HL-60/S4 treated with phorbol 12-myristate 13-acetate at 8.2 ng/mL for 4 days and 3 days (cell line): Measurements from ENCODE around the gene CD151.

Experiments
- in situ Hi-C: fragments of 300-500 bp; cut with MboI; formaldehyde crosslinking; loops from 2 replicates; pipeline ENCODE4 v1.15.0; 2022; ENCODE audit warnings: low sequenced_read_pairs

CD151 gene

GRCh38 chr11:855330-855674 is 22.6 kb downstream of the CD151 start:
- in situ Hi-C loops, result no loop called here

- in situ Hi-C loops, result no loop called here
These were observed 23.0 kb downstream of the CD151 start for GRCh38 chr11:855796-856195.

- in situ Hi-C loops, result no loop called here
These were observed 23.6 kb downstream of the CD151 start for GRCh38 chr11:856397-856796.

GRCh38 chr11:858053-858761 is 25.5 kb downstream of the CD151 start:
- in situ Hi-C loops, result no loop called here

GRCh38 chr11:858762-859339 is 26.1 kb downstream of the CD151 start:
- in situ Hi-C loops, result no loop called here

GRCh38 chr11:859394-860131 is 26.8 kb downstream of the CD151 start:
- in situ Hi-C loops, result no loop called here

GRCh38 chr11:860234-861104 is 27.7 kb downstream of the CD151 start:
- in situ Hi-C loops, result no loop called here

GRCh38 chr11:861105-861479 is 28.3 kb downstream of the CD151 start:
- in situ Hi-C loops, result no loop called here

GRCh38 chr11:862081-862661 is 29.4 kb downstream of the CD151 start:
- in situ Hi-C loops, result no loop called here

- in situ Hi-C loops, result no loop called here
These were observed 29.9 kb downstream of the CD151 start for GRCh38 chr11:862696-863022.

GRCh38 chr11:863023-863909 is 30.5 kb downstream of the CD151 start:
- in situ Hi-C loops, result no loop called here

GRCh38 chr11:863910-864827 is 31.4 kb downstream of the CD151 start:
- in situ Hi-C loops, result no loop called here

- in situ Hi-C loops, result no loop called here
These were observed 32.1 kb downstream of the CD151 start for GRCh38 chr11:864898-865297.

- in situ Hi-C loops, result no loop called here
These were observed 33.0 kb downstream of the CD151 start for GRCh38 chr11:865462-866430.

- in situ Hi-C loops, result no loop called here
These were observed 33.7 kb downstream of the CD151 start for GRCh38 chr11:866481-866880.

- in situ Hi-C loops, result no loop called here
These were observed 35.2 kb downstream of the CD151 start for GRCh38 chr11:867856-868358.

- in situ Hi-C loops, result no loop called here
These were observed 35.6 kb downstream of the CD151 start for GRCh38 chr11:868394-868793.

GRCh38 chr11:868802-869201 is 36.0 kb downstream of the CD151 start:
- in situ Hi-C loops, result no loop called here
